Upper lobe of left lung (tissue), 4 donors: ENCODE measurements around the gene RAP2B.

Experiments used
- CTCF ChIP-seq, 6 experiments: fragments of 450-650 bp in 4 of 6; fragments of 200-600 bp in 2 of 6; sonication (generic) in 2 of 6; IDR thresholded peaks; one replicate each; pipeline ENCODE4 v1.5.1; 2016 to 2019; ENCODE audit warnings: antibody characterized with exemption in 6 of 6
- EP300 ChIP-seq, 4 donors: sonication (generic); formaldehyde crosslinking; IDR thresholded peaks; one replicate each; pipeline ENCODE4 v1.5.1; 2017; ENCODE audit warnings: antibody characterized with exemption in 4 of 4, control low read depth in 2 of 4
- POLR2A ChIP-seq, 4 donors: fragments of 450-650 bp; IDR thresholded peaks; one replicate each; pipeline ENCODE4 v1.5.1; 2016 to 2017; ENCODE audit warnings: antibody characterized with exemption in 4 of 4, mild to moderate bottlenecking in 2 of 4
- POLR2AphosphoS5 ChIP-seq, 2 donors: sonication (generic); formaldehyde crosslinking; IDR thresholded peaks; one replicate each; pipeline ENCODE4 v1.5.1; 2017; ENCODE audit warnings: antibody characterized with exemption in 2 of 2

GRCh38 chr3:153158961-153159735 is 2.9 kb upstream of the RAP2B start:
- TF ChIP-seq POLR2A (IDR thresholded peaks at IDR 0.05) (no peak), CTCF (IDR thresholded peaks at IDR 0.05) (no peak), POLR2AphosphoS5 (IDR thresholded peaks at IDR 0.05) (no peak), EP300 (IDR thresholded peaks at IDR 0.05) (no peak)
